Activated T-cell treated with anti-CD3 and anti-CD28 coated beads, Interleukin-2, amount 50 U/mL, for 72 hours (primary cell): ENCODE data around the gene PRM1. TPM values are rescaled to one million over a fixed set of nuclear protein-coding genes. Genes with fewer than 3 reads are reported as not detected.
"Not testable (repeated sequence)": the region's sequence is repeated elsewhere in the genome, so short reads cannot be mapped to it uniquely, and the experiment has no call there.

ENCODE experiments used
- ATAC-seq, 2 donors: fragments of 150-1000 bp; cut with Tn5 transposase; replicated peaks in 1 of 2; 2 replicates each; pipeline ENCODE4 v1.10.0; 2021; ENCODE audit warnings: moderate library complexity in 2 of 2, mild to moderate bottlenecking in 1 of 2
- DNase-seq, 2 donors: peaks; one replicate each; pipeline ENCODE4 v3.0.0; 2021 to 2022; ENCODE audit warnings: mixed read lengths in 1 of 2
- H3K27ac Mint-ChIP-seq: one replicate; pipeline ENCODE4 v1.8.0; 2022; ENCODE audit warnings: mild to moderate bottlenecking, moderate library complexity, mixed read lengths
- H3K27me3 Mint-ChIP-seq: one replicate; pipeline ENCODE4 v1.8.0; 2022; ENCODE audit warnings: low read depth, mixed read lengths
- H3K36me3 Mint-ChIP-seq, 2 donors: one replicate each; pipeline ENCODE4 v1.8.0; 2022; ENCODE audit warnings: mixed read lengths in 2 of 2, mild to moderate bottlenecking in 1 of 2; ENCODE audit not compliant: insufficient read depth in 2 of 2
- H3K4me1 Mint-ChIP-seq: one replicate; pipeline ENCODE4 v1.8.0; 2022; ENCODE audit warnings: low read depth, mixed read lengths
- H3K4me3 Mint-ChIP-seq, 2 donors: one replicate each; pipeline ENCODE4 v1.8.0; 2022; ENCODE audit warnings: mild to moderate bottlenecking in 2 of 2, mixed read lengths in 2 of 2, moderate library complexity in 2 of 2
- H3K9me3 Mint-ChIP-seq, 2 donors: one replicate each; pipeline ENCODE4 v1.8.0; 2022; ENCODE audit warnings: mixed read lengths in 2 of 2
- total RNA-seq, 2 donors: library from RNA; stranded (reverse); gene quantifications; one replicate each; pipeline ENCODE4 v1.2.3, GENCODE V29; 2022

The PRM1 gene
- total RNA-seq, 2 donors from 2014 or later: not detected

- Mint-ChIP-seq H3K4me3 (peak overlapping the region; percentile 69 to 70), H3K9me3 (no peaks in the 10 kb centered on the region), H3K27me3 (no peaks in the 10 kb centered on the region)
Measured at GRCh38 chr16:11298143-11298900, 17.2 kb upstream of the PRM1 start.

DNA sequence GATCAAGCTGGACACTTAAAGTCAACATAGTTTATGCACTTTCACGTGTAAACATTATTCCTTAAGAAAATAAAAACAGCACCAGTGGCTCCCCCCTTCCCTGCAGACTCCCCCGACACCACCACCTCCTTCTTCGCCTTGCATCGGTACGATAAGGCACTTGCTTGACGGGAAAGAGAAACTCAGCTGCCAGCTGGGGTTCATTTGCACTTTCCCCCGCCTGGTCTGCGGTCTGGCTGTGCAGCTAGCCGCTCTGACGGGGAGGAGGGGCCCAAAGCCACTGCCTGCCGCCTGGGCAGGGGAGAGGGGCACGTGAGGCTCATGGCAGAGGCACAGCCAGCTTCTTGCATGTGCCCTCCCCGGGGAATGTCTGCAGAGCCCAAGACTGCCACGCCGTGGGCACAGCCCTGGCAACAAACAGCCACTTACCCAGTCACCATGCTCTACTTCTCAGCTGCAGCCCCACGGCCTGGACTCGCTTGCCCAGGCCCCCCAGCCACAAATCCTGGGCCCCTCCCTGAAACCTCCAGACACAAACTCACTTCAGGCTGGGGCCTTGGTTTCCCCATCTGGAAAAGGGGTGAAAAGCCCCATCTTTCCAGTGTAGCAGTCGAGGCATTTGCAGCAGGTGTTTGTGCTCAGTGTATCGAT, 16.5 kb upstream of the PRM1 start:
- Mint-ChIP-seq H3K27ac (peak overlapping the region; percentile 70), H3K36me3 (no peaks in the 10 kb centered on the region), H3K4me1 (peaks cover 59% of the 10 kb centered on the region), H3K9me3 (no peaks in the 10 kb centered on the region), H3K4me3 (peak overlapping the region; percentile 69 to 70), H3K27me3 (no peaks in the 10 kb centered on the region)
- DNase-seq (peak; percentile 77 to 85), ATAC-seq (peak; percentile 94 to 95)

More at GRCh38 chr16:11298143-11298900, 17.2 kb upstream of the PRM1 start:
- H3K36me3 Mint-ChIP-seq: no peaks in the 10 kb centered on the region
- peaks cover 53% of the 10 kb centered on the region for H3K4me1 Mint-ChIP-seq
- DNase-seq: no peak
- no peak overlapping the region for H3K27ac Mint-ChIP-seq
- ATAC-seq: no peak

GRCh38 chr16:11296706-11297491, 15.8 kb upstream of the PRM1 start:
- peak overlapping the region; percentile 69 to 70 for H3K4me3 Mint-ChIP-seq
- no peak for DNase-seq
- peak; percentile 18 to 24 for ATAC-seq

GRCh38 chr16:11296351-11296705, 15.2 kb upstream of the PRM1 start:
- H3K4me3 Mint-ChIP-seq: no peak overlapping the region
- H3K27ac Mint-ChIP-seq: no peak overlapping the region
- DNase-seq (no peak), ATAC-seq (no peak)
- no peaks in the 10 kb centered on the region for H3K36me3 Mint-ChIP-seq
- H3K9me3 Mint-ChIP-seq: no peaks in the 10 kb centered on the region
- no peaks in the 10 kb centered on the region for H3K27me3 Mint-ChIP-seq
- H3K4me1 Mint-ChIP-seq: peaks cover 59% of the 10 kb centered on the region

More at GRCh38 chr16:11296706-11297491, 15.8 kb upstream of the PRM1 start:
- no peaks in the 10 kb centered on the region for H3K27me3 Mint-ChIP-seq
- H3K36me3 Mint-ChIP-seq: no peaks in the 10 kb centered on the region
- H3K27ac Mint-ChIP-seq: peak overlapping the region; percentile 70
- H3K9me3 Mint-ChIP-seq: no peaks in the 10 kb centered on the region
- peaks cover 59% of the 10 kb centered on the region for H3K4me1 Mint-ChIP-seq

- Mint-ChIP-seq H3K27me3 (no peaks in the 10 kb centered on the region), H3K27ac (no peak overlapping the region), H3K4me1 (peaks cover 59% of the 10 kb centered on the region), H3K36me3 (no peaks in the 10 kb centered on the region), H3K4me3 (no peak overlapping the region), H3K9me3 (no peaks in the 10 kb centered on the region)
- ATAC-seq (no peak), DNase-seq (no peak)
Measured at GRCh38 chr16:11295672-11296071, 14.5 kb upstream of the PRM1 start.

- ATAC-seq: no peak
- Mint-ChIP-seq H3K36me3 (no peaks in the 10 kb centered on the region), H3K9me3 (no peaks in the 10 kb centered on the region), H3K4me3 (no peak overlapping the region), H3K27me3 (peaks cover 7% of the 10 kb centered on the region), H3K27ac (no peak overlapping the region), H3K4me1 (peaks cover 45% of the 10 kb centered on the region)
- DNase-seq: no peak
Measured at GRCh38 chr16:11292076-11292748, 11.1 kb upstream of the PRM1 start.

- no peaks in the 10 kb centered on the region for H3K36me3 Mint-ChIP-seq
- ATAC-seq (no peak), DNase-seq (no peak)
- H3K27me3 Mint-ChIP-seq: peaks cover 7% of the 10 kb centered on the region
- no peaks in the 10 kb centered on the region for H3K9me3 Mint-ChIP-seq
- H3K4me1 Mint-ChIP-seq: peaks cover 45% of the 10 kb centered on the region
- no peak overlapping the region for H3K27ac Mint-ChIP-seq
- H3K4me3 Mint-ChIP-seq: no peak overlapping the region
Measured at GRCh38 chr16:11291091-11291703, 10.1 kb upstream of the PRM1 start.

DNA sequence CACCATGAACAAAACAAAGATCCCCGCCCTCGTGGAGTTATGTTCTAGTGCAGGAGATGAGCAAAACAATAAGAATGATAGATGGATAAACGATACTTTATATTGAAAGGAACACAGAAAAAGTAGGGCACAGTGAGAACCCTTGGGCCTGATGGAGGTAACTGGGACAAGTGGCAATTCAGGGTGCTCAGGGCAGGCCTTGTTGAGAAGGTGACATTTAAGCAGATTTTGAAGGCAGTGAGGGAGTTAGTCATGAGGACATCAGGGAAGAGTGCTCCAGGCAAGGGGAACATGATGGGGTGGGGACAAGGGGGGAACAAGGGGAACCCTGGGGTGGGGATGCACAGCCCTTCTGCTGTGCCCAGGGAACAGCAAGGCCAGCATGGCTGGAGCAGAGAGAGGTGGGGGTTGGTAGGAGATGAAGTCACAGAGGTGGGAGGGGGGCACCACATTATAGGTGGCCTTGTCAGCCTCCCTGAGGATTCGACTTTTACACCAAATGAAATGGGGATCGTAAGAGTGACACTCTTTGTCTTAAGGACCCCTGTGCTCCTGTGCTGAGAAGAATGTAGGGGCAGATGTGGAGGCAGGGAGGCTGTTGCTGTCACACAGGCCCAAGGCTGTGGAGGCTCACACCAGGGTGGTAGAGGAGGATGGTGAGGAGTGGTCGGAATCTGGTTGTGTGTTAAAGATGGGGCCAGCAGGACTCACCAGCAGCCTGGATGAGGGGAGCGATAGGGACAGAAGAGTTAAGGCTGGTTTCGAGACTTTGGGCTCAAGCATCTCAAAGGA, 9.2 kb upstream of the PRM1 start:
- H3K36me3 Mint-ChIP-seq: no peaks in the 10 kb centered on the region
- no peak overlapping the region for H3K4me3 Mint-ChIP-seq
- H3K4me1 Mint-ChIP-seq: peaks cover 53% of the 10 kb centered on the region
- H3K27me3 Mint-ChIP-seq: peaks cover 7% of the 10 kb centered on the region
- H3K27ac Mint-ChIP-seq: no peak overlapping the region
- no peak for DNase-seq
- ATAC-seq: no peak
- H3K9me3 Mint-ChIP-seq: no peaks in the 10 kb centered on the region

DNA sequence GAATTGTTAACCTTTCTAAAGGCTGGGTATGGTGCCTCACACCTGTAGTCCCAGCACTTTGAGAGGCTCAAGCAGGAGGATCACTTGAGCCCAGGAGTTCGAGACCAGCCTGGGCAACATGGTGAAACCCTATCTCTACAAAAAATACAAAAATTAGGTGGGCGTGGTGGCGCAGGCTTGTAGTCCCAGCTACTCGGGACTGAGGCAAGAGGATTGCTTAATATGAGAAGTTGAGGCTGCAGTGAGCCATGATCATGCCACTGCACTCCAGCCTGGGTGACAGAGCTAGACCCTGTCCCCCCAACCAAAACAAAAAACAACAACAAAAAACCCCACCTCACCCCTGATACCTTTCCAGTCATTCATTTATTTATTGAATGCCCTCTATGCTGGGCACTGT, 8.6 kb upstream of the PRM1 start:
- H3K9me3 Mint-ChIP-seq, ATAC-seq, H3K27ac Mint-ChIP-seq, H3K4me3 Mint-ChIP-seq, H3K36me3 Mint-ChIP-seq, DNase-seq, H3K27me3 Mint-ChIP-seq: not testable (repeated sequence)
- H3K4me1 Mint-ChIP-seq: peaks cover 55% of the 10 kb centered on the region

DNA sequence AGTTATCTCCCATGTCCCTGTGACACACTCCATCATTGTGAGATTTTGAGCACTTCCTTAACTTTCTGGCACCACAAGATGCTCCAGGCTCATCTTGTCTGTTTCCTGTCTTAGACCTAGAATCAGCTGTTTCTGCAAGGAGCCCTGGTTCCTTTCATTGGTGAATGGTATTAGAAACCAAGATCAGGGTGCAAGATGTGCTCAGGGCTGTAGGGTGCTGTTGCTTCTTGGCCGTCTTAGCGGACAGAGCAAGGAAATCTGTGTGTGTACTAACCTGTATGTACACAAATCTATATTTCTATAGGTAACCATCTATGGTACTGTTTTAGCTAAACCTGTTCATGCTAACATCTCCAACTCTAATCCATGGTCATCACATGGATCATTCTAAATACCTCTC, 8.1 kb upstream of the PRM1 start:
- Mint-ChIP-seq H3K4me3 (no peak overlapping the region), H3K4me1 (peaks cover 51% of the 10 kb centered on the region), H3K27me3 (peaks cover 7% of the 10 kb centered on the region), H3K27ac (no peak overlapping the region), H3K36me3 (no peaks in the 10 kb centered on the region), H3K9me3 (no peaks in the 10 kb centered on the region)
- no peak for ATAC-seq
- DNase-seq: no peak

- no peaks in the 10 kb centered on the region for H3K36me3 Mint-ChIP-seq
- H3K4me3 Mint-ChIP-seq: peak overlapping the region; percentile 48 to 51
- DNase-seq (no peak), ATAC-seq (peak; percentile 59 to 68)
- peak overlapping the region; percentile 26 for H3K27ac Mint-ChIP-seq
- peaks cover 40% of the 10 kb centered on the region for H3K4me1 Mint-ChIP-seq
- peaks cover 19% of the 10 kb centered on the region for H3K27me3 Mint-ChIP-seq
- H3K9me3 Mint-ChIP-seq: no peaks in the 10 kb centered on the region
Measured at GRCh38 chr16:11285842-11286241, 4.7 kb upstream of the PRM1 start.

GRCh38 chr16:11283820-11284248, 2.7 kb upstream of the PRM1 start:
- Mint-ChIP-seq H3K4me3 (no peak overlapping the region), H3K27me3 (peaks cover 16% of the 10 kb centered on the region), H3K4me1 (peaks cover 40% of the 10 kb centered on the region), H3K36me3 (no peaks in the 10 kb centered on the region), H3K9me3 (no peaks in the 10 kb centered on the region), H3K27ac (no peak overlapping the region)
- no peak for ATAC-seq
- no peak for DNase-seq
